NB4 (cell line): ENCODE results near the gene ANTKMT.

ENCODE experiments used
- CTCF ChIP-seq: IDR thresholded peaks from one replicate; pipeline ENCODE4 v1.5.1; 2012; ENCODE audit warnings: low read depth, low read length
- MYC ChIP-seq: IDR thresholded peaks from 2 replicates; pipeline ENCODE4 v1.6.1; 2011; ENCODE audit warnings: low read depth, low read length
- POLR2A ChIP-seq: IDR thresholded peaks from 2 replicates; pipeline ENCODE4 v1.6.1; 2011; ENCODE audit warnings: mild to moderate bottlenecking; ENCODE audit not compliant: insufficient read length; ENCODE audit errors: extremely low read depth

- TF ChIP-seq CTCF: no peak
- TF ChIP-seq POLR2A: no peak
- TF ChIP-seq MYC: no peak
Measured at GRCh38 chr16:711084-711483, 9.9 kb upstream of the ANTKMT start.
